ENCODE results near the gene INSC. TPM values are rescaled to one million over a fixed set of nuclear protein-coding genes. Genes with fewer than 3 reads are reported as not detected.

The INSC gene
- total RNA-seq, 1 experiment from 2014 or later, result 6.3 TPM

DNA sequence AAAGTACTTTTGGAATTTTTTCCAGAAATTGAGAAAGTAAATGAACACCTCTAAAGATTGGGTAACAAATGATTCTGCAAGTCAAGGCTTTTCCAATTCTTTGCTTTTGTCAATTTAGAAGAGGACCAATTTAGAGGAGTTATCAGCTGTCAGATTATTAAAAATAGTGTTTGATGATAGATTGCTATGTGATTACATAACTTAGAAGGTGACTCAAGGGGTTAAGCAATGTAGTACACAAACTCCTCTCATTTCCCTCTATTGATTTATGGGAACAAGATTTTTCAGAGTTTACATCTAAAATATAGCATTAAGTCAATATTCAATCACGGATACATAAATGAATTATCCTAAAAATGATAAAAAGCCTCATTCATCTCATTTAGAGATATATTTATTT lies 70.3 kb downstream of the INSC start:
- DNase-seq (ENCODE audit: low read depth), result no peak

- peak; percentile 23 for DNase-seq (ENCODE audit: low read depth)
Measured at GRCh38 chr11:15186146-15186545, 71.4 kb downstream of the INSC start.

GRCh38 chr11:15189189-15189588 lies 74.5 kb downstream of the INSC start:
- no peak for DNase-seq (ENCODE audit: low read depth)

DNA sequence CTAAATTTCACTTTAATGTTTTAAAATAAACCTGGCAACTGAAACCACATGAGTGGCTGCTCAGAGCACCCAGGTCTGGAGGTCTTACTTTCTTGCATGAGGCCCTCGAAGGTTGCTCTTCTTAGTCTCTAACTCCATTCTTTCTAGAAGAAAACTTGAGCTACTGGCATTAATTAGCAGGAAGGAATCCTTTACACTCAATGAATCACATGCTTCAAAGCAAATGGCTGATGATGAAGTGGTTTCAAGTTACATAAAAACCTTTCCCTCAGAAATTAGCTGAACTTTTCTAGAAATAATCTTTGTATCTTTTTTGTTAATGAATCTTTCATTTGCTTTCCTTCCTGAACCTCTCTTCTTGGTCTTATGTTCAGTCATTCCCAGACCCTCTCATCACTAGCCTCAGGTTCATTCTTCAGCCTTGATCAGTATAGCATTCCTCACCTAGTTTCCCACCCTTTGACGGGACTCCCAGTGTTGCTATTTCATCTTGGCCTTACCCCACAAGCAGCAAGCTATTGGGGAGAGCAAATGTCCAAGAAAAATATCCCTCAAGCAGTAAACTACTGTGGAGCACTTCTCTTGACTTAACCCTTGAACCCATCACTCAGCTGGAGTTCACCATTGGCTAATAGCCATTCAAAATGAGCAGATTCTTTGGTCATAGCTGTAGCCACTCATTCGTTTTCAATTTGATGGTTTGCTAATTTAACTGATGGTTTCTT lies 75.1 kb downstream of the INSC start:
- no peak for DNase-seq (ENCODE audit: low read depth)

DNA sequence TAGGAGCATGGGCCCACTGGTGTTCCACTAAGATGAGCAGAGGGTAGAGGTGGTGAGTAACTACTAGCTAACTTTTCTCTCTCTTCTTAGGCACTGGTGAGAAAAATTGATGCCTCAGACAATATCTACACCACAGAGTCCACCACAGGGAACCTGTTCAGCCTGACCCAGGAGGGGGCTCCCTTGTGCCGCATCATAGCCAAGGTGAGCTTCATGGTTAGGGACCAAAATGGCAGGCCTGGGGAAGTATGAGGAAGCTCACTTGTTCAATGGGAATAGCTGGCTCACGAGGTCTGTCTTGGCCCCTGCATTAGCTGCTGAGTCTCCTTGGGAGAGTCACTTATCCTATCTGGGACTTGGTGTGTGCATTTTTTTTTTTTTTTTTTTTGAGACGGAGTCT lies 75.9 kb downstream of the INSC start:
- DNase-seq (ENCODE audit: low read depth), result no peak

- DNase-seq (ENCODE audit: low read depth), result no peak
Measured at GRCh38 chr11:15192005-15192556, 77.4 kb downstream of the INSC start.

DNA sequence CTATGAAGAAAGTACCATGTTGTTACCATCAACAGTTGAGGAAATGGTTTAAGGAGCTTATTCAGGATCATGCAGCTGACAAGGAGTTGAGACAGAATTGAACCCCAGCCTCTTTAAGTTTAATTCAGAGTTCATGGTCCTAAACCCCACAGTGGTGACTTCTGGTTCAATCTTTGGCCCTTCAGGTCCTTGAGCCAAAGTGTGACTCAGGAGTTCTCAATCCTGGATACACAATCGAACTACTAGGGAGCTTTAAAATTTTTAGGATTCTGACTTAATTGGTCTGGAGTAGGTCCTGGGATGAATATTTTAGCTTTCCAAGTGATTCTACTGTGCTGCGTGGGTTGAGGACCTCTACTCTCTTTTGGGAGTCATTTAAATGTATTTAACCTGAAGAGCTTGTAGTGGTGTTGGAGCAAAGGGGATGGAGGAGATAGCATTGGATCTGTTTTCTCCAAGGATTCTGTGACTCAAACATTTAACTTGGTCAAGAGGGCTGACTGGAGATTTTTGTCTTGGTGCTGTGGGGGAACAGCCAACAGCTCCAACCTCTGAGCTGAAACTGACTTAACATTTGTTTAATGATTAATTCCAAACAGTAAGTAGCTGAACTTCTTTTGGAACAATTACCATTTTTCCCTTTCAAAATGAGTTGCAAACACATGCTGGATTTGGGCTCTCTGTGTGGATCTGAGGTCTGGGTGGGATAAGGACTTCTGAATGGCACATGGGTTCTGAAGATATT lies 80.1 kb downstream of the INSC start:
- DNase-seq (ENCODE audit: low read depth), result peak; percentile 35

DNA sequence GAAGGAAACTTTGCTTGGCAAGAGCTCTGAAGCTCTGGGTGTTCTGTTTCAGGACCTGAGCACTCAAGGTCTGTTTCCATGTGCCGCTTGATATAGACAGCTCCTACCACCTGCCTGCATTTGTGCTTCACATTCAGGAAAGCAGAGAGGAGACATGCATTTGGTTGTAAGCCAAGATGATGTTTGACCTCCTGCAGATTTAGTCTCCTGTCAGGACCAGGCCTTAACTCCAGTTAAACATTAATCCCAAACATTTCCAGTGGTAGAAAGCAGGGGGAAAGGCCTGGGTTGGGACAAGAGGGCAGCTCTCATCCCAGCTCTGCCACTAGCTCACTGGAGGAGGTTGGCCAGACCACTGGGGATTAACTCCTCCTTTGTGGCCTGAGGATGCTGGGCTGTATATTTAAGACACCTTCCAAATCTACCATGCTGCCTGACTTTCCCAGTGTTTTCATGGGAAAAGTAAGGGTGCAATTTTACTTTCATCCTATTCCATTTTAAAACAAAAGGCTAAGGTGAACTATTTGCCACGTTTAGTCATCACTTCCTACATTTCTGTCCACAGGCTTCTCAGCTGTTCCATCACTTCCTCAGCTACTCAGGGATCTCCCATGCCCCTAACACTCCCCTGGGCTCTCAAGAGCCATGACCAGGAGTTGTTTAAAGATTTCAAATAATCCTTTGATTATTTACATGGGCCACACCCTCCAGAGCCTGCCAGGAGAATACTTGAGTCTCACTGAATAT lies 80.9 kb downstream of the INSC start:
- peak; percentile 43 for DNase-seq (ENCODE audit: low read depth)

- DNase-seq (ENCODE audit: low read depth), result no peak
Measured at GRCh38 chr11:15196704-15197103, 82.0 kb downstream of the INSC start.

- no peak for DNase-seq (ENCODE audit: low read depth)
Measured at GRCh38 chr11:15197696-15198095, 83.0 kb downstream of the INSC start.

- DNase-seq (ENCODE audit: low read depth), result no peak
Measured at GRCh38 chr11:15198284-15198683, 83.6 kb downstream of the INSC start.

- DNase-seq (ENCODE audit: low read depth), result peak; percentile 73
Measured at GRCh38 chr11:15199693-15200092, 85.0 kb downstream of the INSC start.

DNA sequence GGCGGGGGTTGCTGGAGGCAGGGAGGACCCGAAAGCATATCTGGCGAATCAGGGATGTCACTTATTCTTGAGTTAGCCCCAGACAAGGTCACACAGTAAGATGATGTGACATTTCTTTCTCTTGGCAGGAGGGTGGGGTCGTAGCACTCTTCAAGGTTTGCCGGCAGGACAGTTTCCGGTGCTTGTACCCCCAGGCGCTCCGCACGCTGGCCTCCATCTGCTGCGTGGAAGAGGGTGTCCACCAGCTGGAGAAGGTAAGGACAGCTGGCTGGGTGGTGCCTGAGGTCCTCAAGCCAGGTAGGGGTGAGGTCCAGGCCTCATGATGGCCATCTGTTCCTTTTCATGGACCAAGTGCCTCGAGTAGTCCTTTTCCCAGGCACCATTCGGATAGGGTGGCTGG lies 86.0 kb downstream of the INSC start:
- DNase-seq (ENCODE audit: low read depth), result no peak

- DNase-seq (ENCODE audit: low read depth), result no peak
Measured at GRCh38 chr11:15201586-15201985, 86.9 kb downstream of the INSC start.

DNA sequence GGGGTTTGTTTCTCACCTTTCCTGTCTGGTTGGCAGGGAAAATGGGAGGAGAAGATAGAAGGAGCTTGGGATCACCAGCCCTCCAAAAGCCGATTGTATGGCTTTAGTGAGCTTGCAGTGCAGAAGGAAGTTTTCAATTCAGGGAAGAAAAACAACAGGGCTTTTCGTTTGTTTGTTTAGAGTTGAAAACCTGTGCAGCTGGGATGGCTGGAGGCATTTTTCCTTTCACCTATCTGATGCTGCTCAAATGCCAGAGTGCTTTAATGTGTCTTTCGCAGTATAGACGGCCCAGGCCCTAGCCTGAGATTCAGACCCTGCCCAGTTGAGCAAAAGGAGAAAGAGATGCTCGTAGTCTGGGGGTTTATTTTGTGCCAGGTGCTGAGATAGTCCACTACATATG lies 87.9 kb downstream of the INSC start:
- DNase-seq (ENCODE audit: low read depth), result no peak

- DNase-seq (ENCODE audit: low read depth), result no peak
Measured at GRCh38 chr11:15204711-15205110, 90.0 kb downstream of the INSC start.

- DNase-seq (ENCODE audit: low read depth), result no peak
Measured at GRCh38 chr11:15206791-15207190, 92.1 kb downstream of the INSC start.

DNA sequence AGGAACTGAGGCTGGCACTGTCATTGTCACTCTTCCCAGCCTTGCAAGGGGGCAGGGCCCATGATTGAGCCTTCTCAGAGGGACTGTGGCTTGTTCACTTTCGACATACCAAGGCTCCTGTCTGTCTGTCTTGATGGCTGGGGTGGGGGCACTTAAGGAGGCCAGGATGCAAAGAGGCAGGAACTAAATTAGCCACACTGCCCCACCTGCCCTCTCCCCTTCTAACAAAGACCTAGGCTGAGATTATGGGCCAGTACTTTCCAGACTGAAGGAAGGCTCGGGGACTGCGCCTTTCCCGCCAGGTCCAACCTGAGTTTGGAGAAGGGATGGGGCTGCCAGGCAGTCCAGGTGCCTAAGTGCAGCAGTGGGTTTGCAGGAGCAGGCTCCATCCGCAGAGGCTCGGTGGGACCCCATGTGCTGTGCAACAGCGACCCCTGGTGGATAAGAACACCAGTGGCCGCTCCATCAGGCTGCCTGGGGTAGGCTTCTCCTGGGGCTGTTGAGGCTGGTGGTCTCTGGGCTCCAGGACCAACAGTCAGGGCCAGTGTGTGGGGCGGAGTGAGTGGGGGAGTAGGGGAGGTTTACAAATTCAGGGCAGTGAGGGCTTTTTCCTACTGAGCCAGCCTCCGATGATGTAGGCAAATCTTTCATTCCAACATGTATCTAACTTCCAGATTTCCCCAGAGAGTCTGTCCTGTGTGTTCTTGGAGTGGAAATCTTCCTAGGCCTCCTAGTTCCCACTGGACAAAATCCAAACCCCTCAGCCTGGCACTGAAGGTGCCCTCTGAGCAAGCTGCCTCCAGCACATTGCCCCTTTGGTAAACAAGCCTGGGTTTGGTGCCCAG lies 93.9 kb downstream of the INSC start:
- DNase-seq (ENCODE audit: low read depth), result peak; percentile 42

- no peak for DNase-seq (ENCODE audit: low read depth)
Measured at GRCh38 chr11:15212876-15213275, 98.2 kb downstream of the INSC start.

- no peak for DNase-seq (ENCODE audit: low read depth)
Measured at GRCh38 chr11:15213471-15214231, 98.9 kb downstream of the INSC start.

All from LHCN-M2 (cell line).